HG03469 (cell line): ENCODE measurements around the gene PRKAG2.
"Not testable (repeated sequence)": the region's sequence is repeated elsewhere in the genome, so short reads cannot be mapped to it uniquely, and the experiment has no call there.

Source experiments
- ATAC-seq: cut with Tn5 transposase; IDR thresholded peaks from one replicate; pipeline ENCODE4 v1.9.1; 2021; ENCODE audit warnings: mild to moderate bottlenecking, moderate library complexity, moderate number of reproducible peaks; ENCODE audit not compliant: unreplicated experiment

Gene PRKAG2

DNA sequence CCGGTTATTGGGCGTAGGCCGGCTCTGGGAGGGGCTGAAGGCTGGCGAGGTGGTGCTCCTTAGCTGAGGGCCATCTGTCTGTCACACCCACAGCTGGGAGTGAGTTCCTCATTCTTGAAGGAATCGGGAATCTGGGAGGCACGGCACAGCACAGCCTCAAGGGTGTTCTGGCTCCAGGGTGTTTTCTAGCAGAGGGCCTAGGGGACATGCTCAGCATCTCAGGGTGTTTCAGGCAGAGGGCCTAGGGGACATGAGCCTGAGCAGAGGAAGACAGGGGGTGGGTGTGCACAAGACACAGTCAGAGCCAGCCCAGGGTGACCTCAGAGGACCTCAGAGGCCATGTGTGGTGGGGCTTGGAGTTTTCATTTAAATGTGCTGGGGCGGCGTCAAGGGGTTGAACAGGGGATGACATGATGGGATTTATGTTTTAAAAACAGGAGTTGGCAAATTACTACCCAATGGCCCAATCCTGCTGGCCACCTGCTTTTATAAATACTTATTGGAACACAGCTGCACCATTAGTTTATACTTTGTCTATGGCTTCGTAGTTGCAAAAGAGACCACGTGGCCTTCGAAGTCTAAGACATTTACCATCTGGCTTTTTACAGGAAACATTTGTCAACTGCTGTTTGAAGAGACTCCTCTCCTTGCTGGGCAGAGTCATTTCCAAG is 121.6 kb downstream of the PRKAG2 start:
- ATAC-seq: no peak

- ATAC-seq: no peak
Observed at GRCh38 chr7:151754688-151755130, 122.2 kb downstream of the PRKAG2 start.

GRCh38 chr7:151754142-151754590 is 122.7 kb downstream of the PRKAG2 start:
- no peak for ATAC-seq

DNA sequence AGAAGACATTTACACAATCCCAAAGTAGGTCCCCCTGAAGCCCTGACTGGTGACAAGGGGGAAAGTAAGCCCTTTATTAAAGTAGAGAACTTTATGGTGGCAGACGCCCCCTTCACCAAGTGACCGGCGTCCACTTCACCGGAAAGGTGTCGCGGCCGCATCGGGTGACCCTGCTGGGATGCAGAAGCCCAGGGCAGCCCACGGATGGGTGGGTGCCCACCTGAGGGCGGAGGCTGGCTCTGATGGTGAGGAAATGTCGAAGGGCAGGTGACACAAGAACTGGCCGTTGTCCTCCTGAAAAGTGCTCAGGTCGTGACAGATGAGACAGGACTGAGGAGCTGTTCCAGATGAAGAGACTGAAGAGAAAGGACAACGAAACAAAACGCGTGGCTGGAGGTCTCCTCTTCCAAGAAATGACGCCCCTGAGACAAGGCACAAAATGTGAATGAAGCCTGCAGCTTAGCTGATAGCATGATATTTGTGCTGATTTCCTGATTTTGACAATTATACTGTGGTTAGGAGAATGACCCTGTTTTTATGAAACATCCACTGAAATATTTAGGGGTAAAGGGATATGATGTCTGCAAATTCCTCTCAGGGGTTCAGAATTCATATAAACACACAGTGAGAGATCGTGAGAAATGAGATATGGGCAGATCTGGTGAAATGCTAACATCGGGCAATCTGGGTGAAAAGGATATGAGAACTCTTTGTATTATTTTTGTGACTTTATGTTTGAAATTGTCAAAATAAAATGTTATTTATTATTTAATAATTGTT is 123.9 kb downstream of the PRKAG2 start:
- no peak for ATAC-seq

GRCh38 chr7:151752037-151752436 is 124.9 kb downstream of the PRKAG2 start:
- no peak for ATAC-seq

DNA sequence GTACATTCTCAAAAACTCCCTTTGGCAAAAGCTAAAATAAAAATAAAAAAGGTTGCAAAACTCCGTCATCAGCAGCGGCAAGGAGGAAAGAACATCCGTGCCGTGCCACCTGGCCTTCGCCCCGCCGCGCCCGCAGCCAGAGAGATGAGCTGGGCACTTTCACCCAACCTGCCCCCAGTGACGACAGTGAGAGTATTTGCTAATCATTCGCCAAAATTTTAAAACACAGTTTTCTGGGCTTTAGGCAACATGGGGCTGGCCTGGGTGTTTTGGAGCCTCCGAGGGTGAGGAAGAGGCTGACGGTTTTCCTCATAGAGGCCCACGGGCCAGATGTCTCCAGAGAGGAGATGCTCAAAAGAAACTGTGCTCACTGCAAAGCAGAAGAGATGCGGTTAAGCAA is 128.2 kb downstream of the PRKAG2 start:
- ATAC-seq: no peak

GRCh38 chr7:151748021-151748420 is 128.9 kb downstream of the PRKAG2 start:
- not testable (repeated sequence) for ATAC-seq

DNA sequence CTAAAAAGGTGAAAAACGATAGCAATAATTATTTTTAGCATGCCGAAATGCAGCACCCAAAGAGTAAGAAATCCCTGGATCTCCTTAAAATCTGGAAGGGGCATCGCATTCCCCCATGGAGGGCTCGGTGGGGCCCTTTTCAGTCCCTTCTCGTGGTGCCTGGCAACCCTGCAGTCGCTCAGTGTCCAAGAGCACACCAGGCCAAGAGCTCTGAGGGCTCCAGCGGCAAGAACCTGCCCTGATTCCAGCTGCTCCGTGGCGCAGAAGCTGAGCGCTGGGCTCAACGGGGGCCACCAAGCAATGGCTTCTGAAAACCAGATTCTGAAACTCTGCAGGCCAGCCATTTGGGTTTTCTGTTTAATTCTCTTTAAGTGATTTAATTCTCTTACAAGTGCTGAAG is 131.2 kb downstream of the PRKAG2 start:
- ATAC-seq: no peak

GRCh38 chr7:151744656-151745638 is 132.0 kb downstream of the PRKAG2 start:
- no peak for ATAC-seq

DNA sequence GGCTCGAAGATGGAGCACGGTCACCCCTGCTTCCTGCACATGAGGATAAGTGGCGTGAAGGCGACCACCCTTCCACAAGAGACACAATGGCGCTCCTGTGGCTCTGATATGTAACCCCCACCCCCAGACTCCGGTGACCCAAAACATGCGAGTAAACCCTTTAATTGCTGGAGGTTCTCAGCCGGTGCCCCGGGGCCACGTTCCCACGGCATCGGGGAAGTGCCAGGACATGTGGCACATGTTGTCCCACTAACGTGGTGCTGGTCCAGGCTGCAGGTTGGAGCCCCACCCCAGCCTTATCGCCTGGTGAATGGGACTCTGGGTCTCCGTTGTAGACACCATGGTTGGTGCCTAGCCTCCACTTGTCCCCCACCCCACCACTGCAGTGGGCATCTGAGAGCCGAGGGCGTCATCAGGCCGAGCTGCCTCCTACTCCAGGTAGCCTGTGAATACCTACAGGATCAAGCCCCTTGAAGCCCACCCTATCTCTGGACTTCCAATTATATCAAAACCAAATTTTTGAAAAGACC is 132.8 kb downstream of the PRKAG2 start:
- ATAC-seq: no peak

DNA sequence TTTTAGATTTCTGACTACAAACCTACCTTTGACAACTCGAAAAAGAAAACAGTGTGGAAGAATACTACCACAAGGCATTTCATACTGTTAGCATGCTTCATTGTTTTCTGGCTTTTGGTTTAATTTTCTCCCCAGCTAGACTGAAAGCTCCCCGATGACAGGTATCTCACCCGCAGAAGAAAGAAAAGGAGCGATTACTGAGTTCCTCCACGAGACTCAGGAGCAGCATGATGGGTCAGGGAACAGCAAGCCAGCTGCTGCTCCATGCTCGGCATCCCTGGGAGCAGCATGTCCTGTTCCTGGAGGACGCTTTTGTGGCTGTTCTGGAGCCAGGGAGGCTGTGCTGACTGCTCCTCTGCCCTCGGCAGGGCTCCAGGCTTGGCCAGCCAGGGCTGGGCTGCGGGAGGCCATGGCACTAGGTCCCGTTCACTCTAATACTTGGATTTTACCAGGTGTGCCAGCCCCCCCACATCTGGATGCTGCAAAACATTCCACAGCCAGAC is 133.4 kb downstream of the PRKAG2 start:
- no peak for ATAC-seq

DNA sequence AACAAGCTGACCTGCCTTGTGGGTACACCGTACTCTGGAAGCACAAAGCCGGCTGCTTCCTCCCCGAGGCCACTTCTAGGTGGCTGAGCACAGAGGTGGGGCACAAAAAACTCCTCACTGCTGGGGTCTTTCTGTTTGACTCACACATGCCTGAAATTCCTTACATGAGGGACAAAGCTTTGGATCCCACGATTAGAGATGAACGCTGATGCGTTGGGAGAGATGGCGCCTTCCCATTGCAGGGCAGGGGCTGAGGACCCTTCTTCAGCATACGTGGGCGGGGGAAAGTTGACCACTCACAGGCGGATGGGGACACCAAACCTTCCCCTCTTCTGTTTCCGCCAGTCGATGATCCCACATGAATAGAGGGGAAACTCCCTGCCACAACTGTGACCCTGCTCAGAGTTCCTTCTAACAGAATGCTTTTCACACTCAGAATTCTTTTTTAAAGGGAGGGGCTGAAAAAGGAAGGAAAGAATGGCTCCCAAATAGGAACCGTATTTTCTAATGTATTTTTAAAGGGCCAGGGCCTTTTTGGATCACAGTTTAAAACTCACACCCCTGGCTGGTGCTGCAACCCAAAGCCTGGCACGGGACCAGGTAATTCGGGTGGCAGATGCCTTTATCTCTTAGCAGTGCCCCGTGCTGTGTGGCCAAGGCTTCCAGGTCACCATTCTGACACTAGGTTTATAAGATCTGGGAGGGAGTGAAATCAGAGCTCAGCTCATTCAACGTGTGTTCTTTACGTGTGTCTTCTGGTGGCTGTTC is 134.0 kb downstream of the PRKAG2 start:
- no peak for ATAC-seq

DNA sequence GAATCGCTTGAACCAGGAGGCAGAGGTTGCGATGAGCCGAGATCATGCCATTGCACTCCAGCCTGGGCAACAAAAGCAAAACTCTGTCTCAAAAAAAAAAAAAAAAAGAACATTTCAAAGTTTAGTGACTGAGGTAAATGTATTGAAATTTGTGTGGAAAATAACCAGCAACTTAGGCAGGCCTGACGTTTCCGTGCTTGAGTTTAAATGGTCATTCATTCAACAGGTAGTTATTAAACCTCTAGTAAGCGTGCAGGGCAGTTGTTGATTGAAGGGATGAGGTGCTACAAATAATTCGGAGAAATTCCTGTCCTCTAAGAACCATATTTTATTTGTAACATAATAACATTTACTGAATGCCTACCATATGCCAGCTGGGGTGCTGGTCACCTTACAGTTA is 135.3 kb downstream of the PRKAG2 start:
- ATAC-seq: no peak

GRCh38 chr7:151740081-151740851 is 136.6 kb downstream of the PRKAG2 start:
- ATAC-seq: no peak

DNA sequence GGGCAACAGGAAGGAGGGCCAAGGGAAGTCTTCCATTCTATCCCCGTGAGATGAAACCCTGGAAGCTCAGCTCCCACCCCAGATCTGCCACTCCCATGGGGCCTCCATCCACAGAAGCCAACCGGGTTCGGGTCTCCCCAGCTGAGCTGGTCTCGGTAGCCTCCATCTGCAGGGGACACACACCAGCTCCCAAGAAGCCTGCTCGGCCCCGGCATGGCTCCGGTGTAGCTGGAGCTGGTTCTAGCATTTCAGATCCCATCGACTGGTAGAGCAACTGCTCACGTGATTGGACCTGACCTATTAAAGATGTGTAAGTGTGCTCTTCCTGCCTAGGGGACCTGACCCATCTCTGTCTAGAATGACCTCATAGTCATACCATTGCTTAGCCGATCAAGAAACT is 138.0 kb downstream of the PRKAG2 start:
- no peak for ATAC-seq

GRCh38 chr7:151736403-151736909 is 140.5 kb downstream of the PRKAG2 start:
- no peak for ATAC-seq

DNA sequence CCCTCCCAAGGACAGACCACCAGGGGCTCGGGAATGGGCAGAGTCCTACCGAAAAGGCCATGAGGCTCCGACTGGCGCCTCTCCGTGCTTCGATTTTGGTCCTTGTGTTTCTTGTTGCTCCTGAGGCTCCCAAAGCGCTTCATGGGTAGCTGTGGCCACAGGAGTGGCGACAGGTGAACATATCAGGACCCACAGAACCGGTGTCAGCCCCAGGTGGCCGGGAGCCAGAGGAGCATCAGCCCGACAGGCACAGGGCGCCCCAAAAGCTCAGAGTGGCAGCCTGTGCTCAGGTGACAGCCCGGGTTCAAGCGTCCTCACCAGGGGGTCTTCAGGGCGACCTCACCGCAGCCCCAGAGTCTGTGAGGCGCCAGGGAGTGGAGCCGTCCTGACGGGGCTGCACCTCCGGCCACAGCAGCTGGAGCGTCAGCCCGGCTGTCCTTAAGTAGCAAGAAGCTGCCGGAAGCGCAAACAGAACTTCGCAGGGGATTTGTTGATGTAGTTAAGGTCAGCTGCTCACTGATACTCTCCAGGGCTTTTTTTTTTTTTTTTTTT is 141.0 kb downstream of the PRKAG2 start:
- ATAC-seq: no peak

DNA sequence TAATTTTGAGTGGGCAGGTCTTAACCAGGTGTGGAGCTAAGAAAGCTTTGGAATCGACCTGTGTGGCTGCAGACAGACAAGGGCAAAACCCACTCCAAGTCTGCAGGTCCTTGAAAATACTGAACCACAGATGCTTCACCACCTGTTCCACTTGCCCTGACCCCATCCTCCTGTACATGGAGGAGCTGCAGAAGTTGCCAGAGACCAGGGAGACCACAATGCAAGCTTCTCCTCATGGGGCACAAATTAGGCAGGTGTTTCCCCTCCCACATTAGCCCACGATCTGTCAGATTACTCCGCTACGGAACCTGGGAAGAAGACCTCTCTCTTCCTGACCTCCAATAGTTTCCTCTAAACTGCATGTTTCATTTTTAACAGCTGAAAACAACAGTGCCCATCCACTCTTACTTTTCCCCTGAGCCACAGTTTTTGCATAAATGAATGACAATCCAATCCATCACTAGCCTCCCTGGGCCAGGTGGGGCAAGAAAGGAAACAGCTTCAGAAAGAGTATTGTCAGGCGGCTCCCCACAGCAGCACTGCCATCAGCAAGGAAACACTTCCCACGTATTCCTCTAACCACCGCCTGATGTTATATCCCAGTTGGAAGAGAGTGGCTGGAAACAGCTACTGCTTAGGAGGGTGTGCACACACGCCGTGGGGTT is 141.6 kb downstream of the PRKAG2 start:
- ATAC-seq: no peak
